ENCODE data around the gene KIF25.

Gene KIF25

DNA sequence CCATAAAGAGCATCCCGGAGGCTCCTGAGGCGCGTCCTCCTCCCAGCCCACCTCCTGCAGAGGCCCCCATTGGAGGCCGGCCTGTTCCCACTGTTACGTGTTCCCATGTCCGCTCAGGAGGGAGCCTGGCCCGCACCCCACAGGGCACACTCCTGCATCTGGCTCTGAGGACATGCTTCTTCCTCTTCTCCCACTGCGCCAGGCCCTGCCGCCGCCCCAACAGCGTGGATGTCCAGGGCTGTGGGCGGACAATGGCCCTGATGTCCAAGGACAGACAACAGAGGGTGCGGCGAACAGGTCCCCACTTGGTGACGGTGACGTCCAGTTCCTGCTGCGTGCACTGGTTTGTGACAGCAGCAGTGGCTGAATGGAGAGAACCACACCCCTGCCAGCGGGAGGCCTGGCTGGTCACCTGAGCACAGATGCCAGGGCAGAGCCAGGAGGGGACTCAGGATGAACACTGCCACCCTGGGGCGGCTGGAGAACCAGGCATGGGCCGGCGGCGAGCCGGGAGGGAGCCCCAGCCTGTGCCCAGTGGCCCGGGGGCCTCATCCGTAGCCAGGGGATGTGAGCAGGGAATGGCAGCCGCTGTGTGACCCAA is 54.9 kb downstream of the KIF25 start:
- peak; percentile 1 for DNase-seq

DNA sequence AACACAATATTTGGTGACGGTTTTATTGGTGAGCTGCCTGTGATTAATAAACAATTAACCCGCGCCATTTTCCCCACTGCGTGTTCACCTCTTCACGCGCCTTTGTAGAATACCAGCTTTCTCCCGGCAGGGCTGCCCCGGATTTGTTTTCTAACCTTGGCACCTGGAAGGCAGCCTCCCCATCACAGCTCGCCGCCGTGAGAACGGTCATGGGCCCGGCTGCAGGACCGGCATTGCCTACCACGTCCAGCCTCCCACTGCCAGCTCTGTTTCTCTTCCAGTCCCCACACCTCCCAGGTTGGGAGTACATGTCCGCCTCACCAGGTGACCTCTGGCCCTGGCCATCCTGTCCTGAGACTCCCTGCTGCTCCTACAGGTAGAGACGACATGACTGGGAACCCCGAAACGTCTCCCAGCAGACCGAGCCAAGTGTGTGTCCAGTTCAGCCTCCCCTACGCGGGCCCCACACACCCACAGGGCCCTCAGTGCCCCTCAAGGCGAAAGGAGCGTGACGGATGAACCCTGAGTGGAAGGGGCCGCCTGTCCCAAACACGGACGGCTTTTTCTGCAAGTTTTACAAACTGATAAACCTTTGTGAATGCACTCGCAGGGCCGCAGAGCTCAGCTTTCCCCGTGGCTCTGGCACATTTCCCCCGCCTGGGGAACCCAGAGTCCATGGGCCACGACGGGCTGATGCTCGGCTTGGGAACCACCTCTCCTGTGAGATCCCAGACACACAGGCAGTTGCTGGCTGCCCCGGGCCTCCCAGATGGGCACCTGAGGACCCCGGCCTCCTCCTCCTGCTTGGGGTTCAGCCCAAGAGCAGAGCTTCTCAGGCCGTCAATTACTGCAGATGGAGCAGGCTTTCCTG is 55.9 kb downstream of the KIF25 start:
- DNase-seq, result peak; percentile 1

DNA sequence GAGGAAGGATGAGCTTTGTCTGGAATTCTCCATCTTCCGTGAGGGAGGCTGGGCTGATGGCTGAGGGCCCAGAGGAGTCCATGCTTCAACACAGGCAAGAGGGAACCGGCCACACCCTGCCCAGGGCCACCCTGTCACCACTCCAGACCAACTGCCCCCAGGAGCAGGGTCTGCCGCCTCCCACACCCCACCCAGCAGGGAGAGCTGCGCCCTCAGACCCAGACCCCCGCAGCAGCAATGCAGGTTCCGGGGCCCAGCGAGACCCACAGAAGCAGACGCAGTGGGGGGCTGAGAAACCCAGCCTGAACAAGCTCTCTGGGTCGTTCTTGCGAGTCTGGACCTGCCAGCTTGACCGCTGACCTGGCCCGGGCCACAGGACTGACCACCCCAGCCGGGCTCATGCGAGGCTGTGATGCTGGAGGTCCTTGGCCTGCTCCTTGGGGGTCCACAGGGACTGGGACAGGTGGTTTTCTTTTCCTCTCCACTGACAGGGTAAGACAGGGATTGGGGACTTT is 56.5 kb downstream of the KIF25 start:
- DNase-seq, result no peak

DNA sequence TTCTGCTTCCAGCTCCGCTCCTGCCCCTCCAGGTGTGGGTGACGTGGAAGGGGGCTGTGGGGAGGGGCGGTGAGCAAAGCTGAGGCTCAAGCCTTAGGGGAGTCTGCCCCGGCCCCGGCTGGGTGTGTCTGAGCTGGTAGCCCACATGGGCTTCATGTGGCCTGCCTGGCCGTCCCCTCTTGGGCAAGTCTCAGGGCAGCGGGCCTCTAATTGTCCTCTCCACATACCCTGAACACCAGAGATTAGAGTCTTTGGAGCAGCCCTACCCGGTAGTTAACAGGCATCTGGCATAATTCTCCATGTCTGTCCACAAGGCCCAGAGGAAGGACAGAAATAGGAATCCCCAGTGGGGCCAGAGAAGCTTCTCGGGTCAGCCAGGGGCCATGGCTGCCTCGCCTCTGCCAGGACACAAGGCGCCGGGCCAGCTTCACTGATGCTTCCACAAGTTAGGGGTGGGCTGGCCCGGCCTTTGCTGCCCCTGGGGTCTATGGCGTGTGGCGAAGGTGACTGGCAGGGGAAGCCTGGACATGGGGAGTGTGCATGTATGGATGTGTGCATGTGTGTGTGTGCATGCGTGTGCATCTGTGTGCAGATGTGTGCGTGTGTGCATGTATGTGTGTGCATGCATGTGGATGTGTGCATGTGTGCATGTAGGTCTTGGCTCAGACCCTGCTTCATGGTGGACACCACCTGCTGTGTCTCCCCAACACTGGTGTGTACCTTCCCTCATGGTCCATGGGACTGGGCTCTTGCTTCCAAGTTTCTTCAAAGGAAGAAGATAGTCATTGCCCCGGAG is 57.5 kb downstream of the KIF25 start:
- DNase-seq, result no peak

DNA sequence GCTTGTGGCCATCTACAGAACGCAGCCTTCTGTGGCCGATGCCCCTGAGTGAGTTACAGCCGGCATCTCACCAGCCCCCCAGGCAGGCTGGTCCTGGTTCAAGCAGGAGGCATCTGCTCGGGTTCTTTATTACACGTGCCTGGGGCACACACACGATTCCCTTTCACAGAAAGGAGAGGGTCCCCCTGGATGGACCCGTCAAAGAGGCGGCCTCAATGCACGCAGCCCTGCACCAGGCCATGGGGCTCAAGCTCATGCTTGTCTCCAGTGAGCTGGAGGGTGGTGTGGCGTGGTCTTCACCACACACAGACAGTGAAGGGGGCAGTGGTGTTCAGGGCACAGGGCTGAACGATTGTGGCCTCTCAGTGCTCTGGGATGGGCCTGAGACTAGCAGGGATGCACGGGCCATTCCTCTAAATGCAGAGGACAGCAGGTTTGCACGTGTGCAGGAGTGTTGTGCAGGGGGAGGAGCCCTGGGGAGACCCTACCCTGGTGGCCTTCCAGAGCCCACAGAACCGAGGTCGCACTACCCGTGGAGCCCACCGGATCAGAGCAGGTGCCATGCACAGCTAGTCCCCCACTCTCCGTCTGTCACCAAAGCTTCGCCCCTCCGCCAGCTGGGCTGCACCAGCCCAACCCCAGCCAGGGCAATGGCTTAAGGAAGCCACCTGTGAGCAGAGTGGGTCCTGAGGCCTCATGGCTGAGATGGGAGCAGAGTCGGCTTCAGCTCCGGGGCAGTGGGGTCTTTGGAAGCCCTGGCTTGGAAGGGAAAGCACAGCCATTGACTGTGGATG is 58.4 kb downstream of the KIF25 start:
- DNase-seq, result no peak

DNA sequence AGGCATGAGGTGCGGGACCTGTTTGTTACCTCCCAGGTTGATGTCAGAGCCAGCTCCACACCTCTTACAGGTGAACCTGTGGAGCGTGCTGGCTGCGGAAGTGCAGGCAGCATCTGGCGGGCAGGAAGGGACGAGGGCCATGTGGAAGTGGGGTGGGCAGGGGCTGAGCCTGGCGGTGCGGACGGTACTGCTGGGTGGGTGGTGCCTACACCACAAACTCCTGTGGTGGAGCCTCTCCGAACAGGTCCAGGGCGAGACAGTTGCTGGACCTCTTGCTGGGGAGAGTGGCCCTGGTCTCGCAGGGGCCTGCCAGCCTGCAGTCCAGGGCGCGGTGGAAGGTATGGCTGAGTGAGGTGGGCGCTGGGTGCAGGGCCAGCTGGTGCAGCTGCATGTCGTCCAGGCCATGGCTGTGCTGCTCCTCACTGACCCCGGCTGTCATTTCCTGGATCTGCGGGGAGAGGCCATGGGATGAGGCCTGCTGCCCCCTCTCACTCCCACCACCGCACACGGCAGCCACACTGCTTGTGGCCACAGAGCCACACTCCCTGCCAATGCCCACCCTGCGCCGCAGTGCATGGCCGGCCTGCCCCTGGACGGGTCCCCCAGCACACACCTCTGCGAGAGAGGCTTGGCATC is 59.5 kb downstream of the KIF25 start:
- DNase-seq, result no peak

DNA sequence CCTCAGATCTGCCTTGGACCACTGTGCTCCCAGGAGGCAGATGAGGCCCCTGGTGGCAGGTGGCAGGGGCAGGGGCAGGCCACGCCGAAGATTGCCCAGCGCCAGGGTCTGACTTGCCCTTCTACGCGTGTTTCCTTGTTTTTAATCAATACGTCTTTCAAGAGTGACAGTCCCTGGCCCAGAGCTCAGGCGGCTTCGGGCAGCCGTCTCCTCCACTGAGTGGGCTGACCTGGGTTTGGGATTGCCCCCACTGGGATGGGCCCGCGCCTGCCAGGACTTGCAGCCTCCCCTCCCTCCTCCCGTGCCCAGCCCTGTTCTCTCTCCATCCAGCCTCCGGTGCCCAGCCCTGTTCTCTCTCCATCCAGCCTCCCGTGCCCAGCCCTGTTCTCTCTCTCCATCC is 60.4 kb downstream of the KIF25 start:
- no peak for DNase-seq

DNA sequence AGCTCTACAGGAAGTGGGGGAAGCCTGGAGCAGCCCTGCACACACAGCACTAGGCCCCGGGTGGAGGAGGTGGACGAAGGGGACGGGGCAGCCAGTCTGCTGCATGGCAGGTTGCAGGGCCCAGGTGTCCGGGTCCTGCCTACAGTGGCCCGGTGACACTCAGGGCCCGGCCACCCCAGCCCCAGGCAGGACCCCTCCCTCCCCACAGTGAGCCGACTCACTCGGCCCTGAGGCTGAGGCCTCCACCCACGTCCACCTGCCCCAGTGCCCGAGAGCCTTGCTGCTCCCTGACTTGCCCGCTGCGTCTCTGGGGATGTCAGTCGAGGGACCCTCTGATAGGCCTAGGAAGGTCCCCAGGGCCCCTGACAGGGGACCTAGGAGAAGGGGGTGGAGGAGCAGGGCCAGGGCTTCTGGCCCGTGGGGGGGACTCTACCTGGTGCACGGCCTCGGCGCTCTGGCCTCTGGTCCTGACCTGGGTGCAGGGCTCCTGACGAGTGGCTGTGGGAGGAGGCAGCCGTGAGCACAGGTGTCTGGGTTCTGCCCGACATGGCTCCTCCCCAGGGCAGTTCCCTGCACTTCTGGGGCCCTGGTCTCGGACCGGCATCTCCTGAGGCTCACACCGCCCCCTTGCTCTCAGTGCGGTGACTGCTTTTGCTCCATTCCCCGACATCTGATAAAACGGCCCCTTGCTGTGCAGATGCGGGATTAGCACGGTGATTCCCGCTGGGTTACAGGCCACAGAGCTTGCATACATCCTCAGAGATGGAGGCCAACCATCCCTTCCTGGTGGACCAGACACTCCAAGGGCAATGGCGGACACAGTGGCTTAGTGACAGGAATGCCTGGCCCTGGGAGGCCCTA is 61.5 kb downstream of the KIF25 start:
- no peak for DNase-seq

DNA sequence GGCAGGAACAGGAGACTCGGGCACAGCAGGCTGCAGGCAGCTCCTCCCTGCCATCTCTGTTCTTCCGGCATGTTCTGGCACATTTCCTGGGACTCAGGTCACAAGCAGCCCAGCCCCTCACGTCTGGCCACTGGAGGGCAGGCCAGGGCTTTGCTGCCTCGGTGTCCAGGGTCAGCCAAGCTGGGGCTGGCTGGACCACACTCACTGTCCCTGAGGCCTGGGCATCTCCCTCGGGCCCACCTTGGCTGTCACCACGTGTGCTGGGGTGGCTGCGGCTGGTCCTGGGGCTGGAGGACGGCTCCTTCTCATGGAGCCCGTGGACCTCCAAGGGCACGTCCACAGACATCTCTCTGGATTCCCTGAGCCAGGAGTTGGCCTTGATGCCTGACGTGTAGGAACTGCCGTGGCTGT is 63.1 kb downstream of the KIF25 start:
- no peak for DNase-seq

DNA sequence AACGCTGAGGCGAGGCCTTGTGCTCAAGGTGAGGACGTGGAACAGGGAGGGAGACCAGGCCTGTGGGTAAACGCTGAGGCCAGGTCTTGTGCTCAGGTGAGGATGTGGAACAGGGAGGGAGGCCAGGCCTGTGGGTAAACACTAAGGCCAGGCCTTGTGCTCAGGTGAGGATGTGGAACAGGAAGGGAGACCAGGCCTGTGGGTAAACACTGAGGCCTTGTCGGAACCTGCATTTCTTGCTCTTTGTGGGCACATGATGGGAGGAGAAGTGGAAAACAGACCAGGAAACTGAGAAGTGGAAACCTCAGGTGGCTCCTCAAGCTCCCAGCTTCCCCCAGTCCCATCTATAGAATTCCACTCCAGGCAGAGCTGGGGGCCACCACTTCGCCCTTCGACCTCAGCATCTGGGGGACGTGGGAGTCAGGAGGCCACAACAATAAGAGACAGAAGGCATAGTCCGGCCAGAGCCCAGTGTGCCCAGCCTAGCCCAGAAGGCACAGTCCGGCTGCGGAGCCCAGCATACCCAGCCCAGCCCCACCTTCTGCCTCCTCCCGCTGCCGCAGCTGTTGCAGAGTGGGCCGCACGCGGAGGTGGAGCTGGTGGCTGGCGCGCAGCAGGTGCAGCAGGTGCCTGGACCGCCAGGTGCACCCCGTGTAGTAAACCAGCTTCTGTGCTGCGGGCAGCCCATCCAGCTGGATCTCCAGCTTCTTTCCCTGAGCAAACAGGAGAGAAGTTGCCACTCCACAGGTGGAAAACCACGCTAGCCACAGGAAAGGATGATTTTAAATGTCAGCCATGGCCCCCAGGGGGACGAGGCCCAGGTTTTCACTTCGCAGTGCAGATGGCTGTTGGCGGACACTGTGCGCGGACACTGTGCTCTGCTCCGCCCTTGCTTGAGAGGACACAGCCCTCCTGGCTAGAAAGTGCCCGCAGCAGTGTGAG is 64.1 kb downstream of the KIF25 start:
- no peak for DNase-seq

DNA sequence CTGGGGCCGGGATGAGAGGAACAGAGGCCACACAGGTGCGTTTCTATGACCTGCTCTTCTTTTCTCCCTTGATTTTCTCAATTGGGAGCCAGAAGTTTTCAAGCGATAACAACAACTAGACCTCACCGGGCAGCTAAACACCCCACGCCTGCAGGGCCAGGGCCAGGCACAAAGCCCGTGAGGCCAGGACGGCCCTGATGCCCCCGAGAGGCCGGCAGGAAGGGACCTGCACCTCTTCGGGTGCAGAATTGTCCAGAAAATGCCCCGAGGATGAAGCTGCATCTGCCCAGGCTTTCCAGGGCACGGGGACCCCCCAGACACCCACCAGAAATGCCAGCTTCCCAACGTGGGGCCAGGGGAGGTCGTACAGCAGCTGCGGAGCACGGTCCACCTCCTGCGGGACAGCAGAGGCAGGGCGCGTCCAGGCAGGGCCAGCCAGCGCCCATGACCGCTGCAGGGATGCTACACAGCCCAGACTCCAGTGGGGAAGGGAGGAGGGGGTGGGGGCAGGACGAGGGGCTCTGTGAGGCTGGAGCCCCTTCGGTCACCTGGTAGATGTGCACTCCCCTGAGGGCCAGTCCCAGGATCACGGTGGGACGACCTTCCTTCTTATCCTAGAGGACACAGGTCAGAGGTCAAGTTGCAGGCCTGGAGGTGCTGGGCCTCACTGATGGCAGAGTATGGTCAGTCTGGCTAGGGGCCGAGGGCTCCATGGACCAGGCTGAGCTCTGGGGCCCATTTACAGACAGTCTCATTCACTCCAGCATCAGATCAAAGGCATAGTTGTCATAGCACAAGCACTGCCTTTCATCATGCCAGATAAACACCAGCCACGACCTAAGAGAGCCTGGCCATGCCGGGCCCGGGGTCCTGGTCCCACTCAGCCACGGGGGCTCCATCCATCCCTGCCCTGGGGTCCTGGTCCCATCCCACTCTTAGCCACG is 65.1 kb downstream of the KIF25 start:
- no peak for DNase-seq

DNA sequence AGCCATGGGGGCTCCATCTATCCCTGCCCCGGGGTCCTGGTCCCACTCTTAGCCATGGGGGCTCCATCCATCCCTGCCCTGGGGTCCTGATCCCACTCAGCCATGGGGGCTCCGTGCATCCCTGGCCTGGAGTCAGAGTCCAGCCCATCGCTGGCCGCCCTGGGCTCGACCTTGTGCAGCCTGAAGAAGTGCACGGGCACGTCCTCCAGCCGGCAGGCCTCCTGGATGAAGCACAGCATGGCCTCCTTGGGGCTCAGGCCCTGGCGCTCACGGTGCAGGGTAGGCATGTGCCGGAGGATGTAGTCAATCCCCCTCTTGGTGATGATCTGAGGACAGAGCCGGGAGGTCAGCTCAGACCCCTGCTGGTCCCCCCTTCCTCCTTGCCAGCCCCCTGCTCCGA is 66.0 kb downstream of the KIF25 start:
- DNase-seq, result no peak

DNA sequence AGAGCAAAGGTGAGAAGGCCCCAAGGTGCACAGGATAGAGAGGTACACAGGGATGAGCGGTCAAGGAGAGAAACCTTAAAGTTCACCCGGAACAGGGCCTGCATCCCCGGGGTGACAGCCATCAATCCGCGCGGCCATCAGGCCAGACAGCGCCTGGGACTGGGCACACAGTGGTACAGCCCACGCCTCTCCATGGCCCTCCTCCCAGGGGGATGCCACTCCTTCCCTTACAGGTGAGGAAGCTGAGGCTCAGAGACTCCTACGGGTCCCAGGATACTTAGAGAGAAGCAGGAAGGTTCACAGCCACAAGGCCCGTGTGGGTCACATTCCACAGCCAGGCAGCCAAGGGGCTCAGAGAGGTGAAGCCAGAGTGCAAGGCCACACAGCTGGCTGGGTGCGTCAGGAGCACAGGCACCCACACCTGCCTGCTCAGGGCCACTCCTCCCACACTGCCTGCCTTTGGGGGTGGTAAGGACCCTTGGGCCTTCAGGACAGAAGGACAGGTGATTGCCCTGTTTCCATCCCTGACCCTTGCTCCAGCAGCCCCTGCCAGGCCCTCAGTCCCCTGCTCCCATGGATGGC is 66.8 kb downstream of the KIF25 start:
- DNase-seq, result no peak

DNA sequence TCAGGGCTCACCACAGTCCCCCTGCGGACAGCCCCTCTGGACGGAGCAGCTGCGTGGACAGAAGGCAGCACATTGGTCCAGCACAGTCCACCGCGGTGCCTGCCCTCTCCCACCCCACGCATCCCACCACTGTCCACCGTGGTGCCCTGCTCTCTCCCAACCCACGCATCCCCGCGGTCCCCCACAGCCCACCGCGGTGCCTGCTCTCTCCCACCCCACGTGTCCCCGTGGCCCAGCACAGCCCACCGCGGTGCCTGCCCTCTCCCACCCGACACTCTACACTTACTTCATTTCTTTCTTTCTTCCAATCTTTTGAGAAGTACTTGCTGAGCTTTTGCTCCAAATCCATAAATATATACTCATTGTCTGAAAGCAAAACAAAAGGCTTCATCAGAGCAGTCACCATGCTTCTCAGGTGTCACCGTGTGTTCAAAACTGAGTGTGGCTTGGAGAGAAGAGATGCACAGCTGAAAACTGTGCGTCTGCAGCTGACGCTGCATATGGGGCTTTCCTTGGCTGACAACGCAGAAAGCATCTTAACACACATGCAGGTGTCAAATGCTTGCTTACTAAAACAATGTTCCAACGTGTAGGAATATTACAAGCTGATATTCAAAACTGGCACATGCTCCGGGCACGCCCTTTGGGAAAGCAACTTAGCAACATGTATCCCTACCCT is 69.7 kb downstream of the KIF25 start:
- no peak for DNase-seq

DNA sequence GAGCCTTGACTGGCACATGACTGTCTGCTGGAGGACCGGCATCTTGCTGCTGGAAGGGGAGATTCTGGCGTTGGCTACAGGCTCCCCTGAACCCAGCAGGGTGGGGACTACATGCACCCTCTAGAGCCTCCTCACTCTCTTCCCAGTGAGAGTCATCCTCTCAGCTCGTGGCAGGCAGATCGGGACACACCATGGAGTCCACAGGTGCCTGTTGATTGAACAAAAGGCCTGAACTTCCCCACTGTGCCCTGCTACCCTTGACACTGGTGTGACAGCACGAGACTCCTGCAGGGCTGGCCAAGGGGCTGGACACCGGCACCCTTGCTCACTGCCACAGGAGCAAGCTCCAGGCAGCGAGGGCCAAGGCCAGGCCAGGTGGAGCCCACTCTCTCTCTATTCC is 73.3 kb downstream of the KIF25 start:
- DNase-seq, result no peak

DNA sequence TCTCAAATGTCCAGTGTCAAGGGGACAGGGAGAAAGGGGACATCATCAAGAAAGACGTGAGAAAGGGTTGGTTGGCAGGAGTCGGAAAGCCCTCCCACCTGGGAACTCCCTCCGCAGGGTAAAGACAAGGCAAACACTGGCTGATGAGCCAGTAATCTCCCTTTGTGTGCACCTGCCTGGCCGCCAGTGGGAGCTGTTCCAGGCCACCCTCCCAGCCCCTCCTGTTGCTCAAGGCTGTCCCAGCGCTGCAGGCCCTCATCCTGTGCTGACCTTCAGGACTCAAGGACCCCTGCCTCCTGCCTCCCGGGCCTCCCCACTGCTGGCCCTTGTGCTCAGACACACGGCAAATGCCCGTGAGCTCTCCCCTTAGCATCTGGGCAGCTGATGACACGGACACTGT is 74.1 kb downstream of the KIF25 start:
- DNase-seq, result no peak

DNA sequence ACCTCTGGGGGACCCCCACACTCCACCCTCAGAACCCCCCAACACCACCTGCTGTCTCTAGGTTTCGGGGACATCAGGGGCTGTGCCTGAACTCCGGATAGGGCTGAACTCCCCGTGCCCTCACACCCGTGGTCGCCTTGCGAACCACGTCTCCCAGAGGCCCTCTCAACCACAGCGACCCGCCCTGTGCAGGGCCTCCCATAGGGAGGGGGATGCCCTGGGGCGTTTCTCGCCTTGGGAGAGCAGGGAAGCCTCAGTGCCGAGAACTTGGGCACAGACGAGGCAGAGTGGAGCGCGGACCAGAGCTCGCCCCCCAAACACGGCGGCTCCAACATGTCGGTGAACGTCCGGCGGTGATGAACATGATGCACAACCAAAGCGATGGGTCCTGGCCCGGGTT is 74.8 kb downstream of the KIF25 start:
- DNase-seq, result no peak

DNA sequence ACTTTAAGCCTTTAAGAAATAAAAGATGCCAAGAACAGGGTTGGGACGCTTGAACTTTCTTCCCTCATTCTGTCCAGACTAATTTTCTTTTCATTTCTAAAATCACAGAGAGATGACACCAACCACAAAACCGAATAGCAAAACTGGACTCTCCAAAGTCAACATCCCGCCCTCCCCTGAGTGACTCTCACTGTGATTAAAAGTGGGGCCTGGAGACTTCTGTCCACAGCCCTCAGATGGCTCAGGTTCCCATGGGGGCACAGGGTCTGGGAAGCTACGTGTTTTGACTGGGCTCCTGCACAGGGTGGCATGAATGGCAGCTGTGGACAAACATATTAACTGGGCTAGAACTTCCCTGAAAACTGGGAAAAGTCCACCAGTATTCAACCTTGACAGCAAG is 75.3 kb downstream of the KIF25 start:
- no peak for DNase-seq
